HG02981 (cell line): ENCODE measurements around the gene PSMG1.

Source experiments
- ATAC-seq: cut with Tn5 transposase; IDR thresholded peaks from one replicate; pipeline ENCODE4 v1.9.1; 2021; ENCODE audit warnings: mild to moderate bottlenecking, moderate library complexity; ENCODE audit not compliant: unreplicated experiment

The PSMG1 gene

GRCh38 chr21:39189857-39190604 is 6.8 kb upstream of the PSMG1 start:
- ATAC-seq = no peak

DNA sequence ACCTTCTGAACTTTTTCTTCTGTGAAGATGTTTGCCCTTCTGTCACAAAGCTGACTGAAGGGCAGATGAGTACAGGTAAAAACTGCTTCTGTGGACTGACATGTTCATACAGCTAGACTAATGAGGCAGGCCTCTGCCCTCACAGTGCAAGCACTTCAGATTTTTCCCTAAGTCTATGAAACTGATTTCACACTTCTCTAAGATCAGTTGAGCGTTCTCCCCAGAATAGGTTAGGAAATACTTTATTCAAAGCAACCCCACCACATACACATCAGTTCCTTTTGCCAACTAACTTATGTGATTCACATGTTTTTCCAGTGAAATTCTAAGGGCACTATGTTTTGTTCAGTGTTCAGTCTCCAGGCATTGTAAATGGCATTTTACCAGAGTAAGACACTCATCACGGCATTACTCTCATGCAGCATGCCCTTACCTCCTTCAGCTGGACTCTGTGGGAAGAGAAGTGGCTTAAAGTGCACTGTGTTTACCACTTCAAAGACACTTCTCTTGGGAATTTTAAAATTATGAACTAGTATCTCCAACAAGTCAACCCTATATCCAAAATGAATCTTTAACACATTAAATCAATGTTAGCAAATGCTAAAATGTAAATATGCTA is 5.4 kb upstream of the PSMG1 start:
- no peak for ATAC-seq

GRCh38 chr21:39187141-39187540 is 3.9 kb upstream of the PSMG1 start:
- no peak for ATAC-seq

DNA sequence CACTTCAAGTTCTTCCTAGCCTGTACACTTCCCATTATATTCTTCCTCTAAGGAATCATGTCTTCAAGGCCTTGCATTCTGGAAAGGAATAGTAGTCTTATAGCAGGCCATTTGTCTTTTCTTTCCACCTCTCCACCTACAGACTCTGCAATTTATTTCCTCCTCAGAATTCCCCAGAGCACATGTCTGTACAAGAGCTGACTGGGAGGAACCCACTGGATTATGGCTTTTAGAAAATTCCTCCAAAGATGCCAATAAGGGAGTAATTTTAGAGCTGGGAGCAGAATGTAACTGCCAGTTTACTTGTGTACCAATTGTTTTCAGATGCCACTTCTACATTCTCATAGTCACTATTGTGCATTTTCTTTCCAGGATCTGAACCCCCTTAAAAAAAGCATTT is 3.4 kb upstream of the PSMG1 start:
- ATAC-seq = no peak

DNA sequence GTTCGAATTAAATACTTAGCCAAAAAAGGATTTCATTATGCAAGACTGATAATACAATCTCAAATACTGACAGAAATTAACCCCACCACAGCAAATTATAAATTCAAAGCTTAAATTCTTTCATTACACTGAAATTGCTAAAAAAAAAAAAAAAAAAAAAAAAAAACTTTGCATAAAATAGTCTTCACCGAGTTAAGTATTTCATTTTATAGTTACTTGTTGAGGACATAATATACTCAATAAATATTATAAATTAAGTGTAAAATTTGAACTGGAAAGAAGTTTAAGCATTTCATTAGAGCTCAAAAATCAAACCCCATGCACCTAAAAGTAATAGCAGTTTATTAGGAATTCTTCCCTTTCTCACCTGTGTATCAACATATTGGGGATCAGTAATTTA is 1.9 kb upstream of the PSMG1 start:
- ATAC-seq = no peak

DNA sequence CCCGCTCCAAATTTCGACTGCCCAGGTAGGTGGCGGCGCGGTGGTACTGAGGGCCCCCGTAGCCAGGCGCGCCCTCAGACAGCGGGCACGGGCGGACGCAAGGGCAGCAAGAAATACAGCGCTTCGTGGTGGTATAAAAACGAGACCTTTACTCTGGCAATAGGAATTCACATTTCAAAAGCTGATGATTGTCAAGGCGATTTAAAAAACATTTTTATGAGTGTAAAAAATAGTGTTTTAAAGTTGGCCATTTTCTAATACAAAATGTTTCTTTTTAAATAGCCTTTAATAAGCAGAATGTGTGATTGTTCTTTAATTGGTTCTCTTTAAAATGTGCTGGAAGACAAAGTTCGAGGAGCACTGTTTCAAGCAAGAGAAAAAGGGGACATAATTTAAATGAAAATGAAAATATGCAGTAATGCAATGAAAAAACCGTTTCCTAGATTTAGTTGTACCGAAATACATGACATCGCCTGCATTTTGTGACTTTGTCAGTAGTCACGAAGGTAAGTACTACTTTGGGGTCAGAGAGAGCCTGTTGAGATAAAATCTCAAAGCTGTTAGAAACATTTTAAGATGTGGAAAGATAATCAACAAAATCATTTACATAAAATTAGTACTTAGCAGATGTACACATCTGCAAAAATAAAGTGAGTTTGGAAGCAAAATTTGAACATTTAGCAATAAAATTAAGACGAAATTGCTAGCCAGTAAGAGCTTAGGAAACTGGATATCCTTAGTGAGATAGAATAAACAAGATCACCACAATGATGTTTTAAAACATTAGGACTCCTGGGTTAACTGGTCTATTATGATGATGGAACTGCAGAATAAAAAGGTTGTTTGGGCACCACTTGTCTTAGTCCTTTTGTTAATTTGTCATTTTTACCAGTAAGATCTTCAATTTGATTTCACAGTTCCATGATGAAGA is 1.1 kb upstream of the PSMG1 start:
- ATAC-seq = no peak

DNA sequence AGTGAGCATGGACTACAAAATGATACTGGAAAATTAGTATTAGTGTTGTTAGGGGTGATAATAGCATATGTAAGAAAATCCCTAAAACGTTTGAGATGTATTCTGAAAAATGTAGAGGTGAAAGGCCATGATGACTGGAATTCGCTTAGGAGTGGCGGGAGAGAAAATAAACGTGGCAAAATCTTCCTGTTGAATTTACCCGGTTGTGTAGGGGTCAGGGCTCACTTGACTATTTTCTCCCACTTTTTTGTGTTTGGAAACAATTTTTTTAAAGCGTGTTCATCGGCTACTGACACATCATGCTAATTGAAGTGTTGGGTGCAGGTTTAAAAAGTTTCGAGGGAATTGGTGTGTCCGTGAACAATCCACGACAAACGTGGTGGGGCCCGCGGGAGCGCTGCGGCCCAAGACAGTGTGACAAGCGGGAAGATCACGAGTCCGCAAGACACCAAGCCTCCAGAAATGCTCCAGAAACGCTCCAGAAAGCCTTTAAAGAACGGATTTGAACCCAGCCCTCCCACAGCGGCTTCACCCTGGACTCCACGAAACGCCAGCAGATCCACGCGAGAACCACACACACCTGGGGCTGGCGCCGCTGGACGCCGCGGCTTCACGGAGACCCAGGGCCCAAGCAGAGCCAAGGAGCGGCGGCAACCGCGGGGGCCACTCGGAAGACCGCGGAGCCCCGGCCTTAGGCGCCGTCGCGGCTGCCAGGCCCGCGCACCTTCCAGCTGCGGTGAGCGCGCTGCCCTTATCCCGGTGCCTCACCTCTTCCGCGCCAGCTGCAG is 573 bp downstream of the PSMG1 start:
- ATAC-seq = no peak

DNA sequence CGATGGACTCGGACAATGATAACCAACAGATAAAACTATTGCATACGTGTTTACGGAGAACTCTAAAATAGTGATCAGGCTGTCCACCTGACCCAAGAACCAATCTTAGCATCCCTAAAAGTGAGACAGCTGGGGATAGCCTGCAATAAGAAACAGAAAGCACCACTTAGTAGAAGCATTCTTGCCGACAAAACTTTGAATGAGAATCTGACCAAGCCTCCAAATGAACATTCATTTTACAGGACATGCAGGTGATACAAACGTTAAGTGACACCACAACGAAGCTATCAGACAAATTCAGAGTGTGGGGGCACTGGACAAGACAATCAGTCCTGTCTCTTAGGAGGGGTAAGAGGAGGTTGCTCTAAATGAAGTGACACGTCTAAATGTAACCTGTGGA is 1.2 kb downstream of the PSMG1 start:
- ATAC-seq = no peak

GRCh38 chr21:39181205-39181818 is 1.9 kb downstream of the PSMG1 start:
- ATAC-seq = no peak

DNA sequence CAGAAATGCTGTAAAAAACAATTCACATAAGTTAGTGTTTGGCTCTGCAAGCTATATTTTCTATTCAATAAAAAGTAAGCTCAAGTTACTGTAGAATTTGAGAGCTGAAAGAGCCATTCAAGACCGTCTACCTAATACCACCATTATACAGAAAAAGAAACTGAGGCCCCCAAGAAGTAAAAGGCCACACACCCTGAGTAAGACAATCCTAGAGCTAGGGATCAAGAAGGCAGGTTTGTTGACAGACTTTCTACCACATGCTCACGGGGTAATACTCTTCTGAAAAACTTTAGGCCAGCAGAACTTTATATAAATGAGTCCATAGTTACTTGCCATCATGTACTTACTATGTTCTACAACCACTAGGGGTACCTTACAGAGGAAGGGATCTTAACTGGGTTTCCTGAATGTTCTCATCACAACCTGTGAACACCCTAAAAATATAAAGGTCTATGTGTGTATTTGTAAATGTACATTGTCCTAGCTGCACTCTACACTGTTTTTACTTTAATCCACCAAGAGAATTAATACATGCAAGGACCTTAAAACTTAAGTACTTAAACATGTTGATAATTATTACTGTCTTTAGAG is 2.7 kb downstream of the PSMG1 start:
- no peak for ATAC-seq

- ATAC-seq = no peak
Measured at GRCh38 chr21:39178421-39178820, 4.8 kb downstream of the PSMG1 start.

DNA sequence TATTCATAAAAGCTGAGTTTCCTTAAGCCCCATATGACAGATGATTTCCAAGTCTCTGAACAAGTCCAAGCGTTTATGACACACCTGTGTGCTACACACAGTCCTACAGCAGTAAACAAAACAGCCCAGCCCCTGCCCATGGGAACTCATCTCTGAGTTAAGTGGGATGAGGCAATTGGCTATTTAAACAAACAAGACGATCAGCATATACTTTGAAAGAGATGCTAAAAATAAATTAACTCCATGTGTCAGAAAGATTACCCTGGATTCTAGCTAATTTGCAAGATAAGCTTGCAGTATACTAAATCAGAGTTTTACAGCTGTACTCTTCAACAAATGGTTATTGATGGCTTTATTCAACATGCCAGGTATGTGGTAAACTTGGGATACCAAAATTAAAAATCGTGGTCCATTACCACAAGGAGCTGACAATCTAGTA is 7.0 kb downstream of the PSMG1 start:
- ATAC-seq = no peak

DNA sequence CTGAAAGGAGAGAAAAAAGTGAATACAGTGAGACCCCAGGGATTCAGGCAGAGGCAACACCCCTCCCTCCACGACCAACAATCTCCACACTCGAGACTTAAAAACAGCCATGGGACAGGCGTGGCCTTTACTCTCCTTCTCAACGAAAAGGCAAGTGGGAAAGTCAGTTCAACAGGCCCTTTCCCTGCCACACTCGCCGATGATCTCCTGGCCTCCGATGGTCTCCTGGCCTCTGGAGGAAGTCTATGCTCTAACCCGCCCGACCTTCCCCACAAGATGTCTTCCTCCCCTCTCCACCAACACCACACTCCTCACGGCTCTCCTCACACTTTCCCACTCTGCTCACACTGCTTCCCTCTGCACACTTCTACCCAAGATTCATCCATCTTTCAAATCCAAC is 7.6 kb downstream of the PSMG1 start:
- ATAC-seq = no peak

- no peak for ATAC-seq
Measured at GRCh38 chr21:39175154-39175553, 8.1 kb downstream of the PSMG1 start.

DNA sequence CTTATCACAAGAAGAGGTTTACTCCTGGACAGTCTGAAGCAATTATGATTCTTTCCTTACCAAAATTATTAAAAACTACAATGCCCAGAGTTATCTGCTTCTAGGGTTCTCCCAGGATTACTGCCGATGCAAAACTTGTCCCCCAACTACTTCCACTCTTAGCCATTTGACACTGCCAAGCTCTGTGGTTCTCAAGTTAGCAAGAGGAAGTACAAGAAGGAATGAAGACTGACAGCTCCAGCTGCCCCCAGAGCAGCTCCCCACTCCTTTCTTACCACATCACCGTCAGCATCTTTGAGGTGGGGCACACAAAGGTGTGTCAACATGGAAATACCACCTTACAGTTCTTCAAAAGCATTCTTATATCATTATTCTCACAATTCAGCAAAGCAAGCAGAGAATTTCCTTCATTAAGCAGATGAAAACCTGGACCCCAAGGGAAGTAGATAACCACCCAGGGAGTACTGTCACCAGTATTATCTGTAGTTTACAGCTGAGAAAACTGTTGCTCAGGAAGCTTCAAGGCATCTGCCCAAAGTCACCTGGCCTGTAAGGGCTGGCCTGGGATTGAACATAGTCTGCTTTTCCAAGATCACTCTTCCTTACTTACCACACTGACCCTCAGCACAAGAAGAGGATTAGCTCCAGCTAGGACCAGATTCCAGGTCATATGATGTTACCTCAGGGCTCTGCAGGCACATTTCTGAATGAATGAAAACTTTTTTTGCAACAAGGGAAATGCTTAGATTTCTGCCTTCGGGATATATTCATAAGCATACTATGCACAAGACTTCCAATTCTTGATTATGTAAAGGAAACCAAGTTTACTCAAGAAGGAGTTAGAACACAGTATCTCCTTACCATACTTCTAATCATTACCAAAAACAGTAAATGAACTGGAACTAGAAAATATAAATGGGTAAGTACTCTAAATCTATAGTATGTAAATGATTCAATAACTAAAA is 9.3 kb downstream of the PSMG1 start:
- no peak for ATAC-seq

DNA sequence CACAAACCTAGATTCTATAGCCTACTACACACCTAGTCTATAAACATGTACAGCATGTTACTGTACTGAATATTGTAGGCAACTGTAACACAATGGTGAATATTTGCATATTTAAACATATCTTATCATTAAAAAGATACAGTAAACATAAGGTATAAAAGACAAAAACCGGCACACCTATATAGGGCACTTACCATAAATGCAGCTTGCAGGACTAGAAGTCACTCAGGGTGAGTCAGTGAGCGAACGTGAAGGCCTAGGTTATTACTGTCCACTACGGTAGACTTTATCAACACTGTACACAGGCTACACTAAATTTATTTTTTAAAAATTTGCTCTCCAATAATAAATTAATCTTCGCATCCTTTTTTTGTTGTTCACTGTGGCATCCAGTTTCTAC is 13.3 kb downstream of the PSMG1 start:
- no peak for ATAC-seq

DNA sequence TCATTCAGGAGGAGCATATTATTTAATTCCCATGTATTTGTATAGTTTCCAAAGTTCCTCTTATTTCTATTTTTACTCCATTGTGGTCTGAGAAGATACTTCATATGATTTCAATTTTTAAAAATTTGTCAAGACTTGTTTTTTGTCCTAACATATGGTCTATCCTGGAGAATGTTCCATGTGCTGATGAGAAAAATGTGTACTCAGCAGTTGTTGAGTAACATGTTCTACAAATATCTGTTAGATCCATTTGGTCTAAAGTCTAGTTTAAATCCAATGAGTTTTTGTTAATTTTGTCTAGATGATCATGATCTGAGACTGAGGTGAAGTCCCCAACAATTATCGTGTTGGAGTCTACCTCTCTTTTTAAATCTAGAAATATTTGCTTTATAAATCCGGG is 14.5 kb downstream of the PSMG1 start:
- no peak for ATAC-seq

DNA sequence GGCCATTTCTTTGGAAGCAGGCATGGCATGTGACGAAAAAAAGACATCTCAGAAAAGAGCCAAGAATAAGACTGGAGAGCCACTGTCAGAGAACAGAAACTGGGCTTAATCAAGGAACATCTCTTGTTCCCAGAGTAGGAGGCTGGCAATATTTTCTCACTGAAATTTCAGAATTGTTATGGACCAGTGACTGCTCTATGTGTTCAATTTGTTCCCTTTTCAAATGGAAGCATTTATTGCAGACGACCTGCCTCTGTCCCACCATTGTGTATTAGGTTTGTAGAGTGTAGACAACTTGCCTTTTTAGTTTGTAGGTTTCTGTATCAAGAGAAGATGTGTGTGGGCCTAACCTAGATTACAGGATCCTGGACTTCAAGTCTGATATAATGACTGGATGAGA is 18.7 kb downstream of the PSMG1 start:
- ATAC-seq = no peak

GRCh38 chr21:39161064-39161463 is 22.2 kb downstream of the PSMG1 start:
- no peak for ATAC-seq
